NCI-H69 (cell line): ENCODE measurements around the gene INS.

Source experiments
- DNase-seq: peaks from one replicate; lab custom pipeline; 2025; lab: John Stamatoyannopoulos, UW

The INS gene

GRCh38 chr11:2164861-2165555 is 4.0 kb upstream of the INS start:
- no peak for DNase-seq

- no peak for DNase-seq
These were observed 3.1 kb upstream of the INS start for GRCh38 chr11:2164081-2164480.

GRCh38 chr11:2163428-2163978 is 2.5 kb upstream of the INS start:
- DNase-seq = no peak

DNA sequence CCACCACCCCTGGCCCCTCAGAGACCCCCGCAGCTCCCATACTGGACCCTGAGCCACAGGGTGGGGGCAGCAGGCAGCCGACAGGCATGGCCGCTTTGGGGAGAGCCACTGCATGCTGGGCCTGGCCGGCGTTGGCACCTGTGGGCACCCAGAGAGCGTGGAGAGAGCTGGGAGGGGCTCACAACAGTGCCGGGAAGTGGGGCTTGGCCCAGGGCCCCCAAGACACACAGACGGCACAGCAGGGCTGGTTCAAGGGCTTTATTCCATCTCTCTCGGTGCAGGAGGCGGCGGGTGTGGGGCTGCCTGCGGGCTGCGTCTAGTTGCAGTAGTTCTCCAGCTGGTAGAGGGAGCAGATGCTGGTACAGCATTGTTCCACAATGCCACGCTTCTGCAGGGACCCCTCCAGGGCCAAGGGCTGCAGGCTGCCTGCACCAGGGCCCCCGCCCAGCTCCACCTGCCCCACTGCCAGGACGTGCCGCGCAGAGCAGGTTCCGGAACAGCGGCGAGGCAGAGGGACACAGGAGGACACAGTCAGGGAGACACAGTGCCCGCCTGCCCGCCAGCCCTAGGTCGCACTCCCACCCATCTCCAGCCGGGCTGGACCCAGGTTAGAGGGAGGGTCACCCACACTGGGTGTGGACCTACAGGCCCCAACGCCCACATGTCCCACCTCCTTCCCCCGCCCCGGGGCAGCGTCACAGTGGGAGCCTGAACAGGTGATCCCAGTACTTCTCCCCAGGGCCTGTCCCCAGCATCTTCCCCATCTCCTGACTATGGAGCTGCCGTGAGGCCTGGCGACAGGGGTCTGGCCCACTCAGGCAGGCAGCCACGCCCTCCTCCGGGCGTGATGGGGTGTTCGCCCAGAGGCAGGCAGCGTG is 1.2 kb downstream of the INS start:
- peak; percentile 15 for DNase-seq

- DNase-seq = no peak
These were observed 2.0 kb downstream of the INS start for GRCh38 chr11:2158966-2159365.

DNA sequence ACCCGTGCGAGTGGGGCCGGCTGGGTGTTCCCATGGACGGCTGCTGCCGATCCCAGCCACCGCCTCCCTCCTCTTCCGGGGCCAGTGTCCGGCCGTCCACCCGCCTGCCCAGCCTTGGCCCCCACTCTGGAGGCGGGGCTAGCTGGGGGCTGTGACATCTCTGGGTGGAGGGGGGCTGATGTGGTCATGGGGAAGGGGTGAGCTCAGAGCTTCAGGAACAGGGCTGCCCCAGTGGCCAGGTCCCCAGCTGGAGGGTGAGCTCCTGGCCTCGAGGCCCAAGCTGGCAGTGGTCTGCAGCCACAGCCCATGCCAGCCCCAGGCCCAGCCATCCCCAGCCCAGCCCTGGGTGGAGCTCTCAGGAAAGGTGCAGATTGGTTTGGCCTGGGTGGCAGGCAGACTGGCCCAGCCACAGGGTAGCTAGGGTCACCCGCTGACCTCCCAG is 2.7 kb downstream of the INS start:
- DNase-seq = no peak

DNA sequence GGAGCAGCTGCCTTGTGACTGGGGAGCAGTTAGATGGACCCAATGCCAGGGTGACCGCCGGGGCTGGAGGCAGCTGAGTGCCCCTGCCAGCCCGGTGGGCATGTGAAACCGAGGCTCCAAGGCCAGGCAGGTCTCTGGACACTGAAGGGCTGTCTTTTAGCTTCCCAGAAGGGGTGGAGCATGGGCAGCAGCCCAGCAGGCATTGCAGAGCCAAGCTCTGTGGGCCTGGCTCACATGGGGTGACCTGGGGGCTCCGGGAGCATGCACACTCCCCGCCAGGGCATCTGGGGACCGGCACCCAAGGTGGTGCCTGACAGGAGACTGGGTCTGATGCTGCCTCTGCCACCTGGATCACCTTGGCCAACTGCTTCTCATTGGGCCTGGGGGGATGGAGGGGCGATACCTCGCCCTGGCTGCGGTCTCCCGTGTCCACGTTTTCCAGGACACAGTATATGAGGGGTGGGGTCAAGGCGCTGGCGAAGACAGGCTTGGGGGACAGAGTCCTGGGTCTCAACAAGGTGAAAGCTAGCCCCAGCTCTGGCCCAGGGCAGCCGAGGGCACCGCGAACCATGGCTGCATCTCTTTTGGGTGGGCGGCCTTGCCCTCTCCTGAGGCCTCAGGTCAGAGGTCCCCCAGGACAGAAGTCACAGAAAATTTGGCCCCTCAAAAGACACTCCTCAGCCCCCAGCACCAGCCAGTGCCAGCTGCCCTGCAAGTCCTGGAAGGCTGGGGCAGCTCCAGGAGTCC is 3.5 kb downstream of the INS start:
- no peak for DNase-seq

DNA sequence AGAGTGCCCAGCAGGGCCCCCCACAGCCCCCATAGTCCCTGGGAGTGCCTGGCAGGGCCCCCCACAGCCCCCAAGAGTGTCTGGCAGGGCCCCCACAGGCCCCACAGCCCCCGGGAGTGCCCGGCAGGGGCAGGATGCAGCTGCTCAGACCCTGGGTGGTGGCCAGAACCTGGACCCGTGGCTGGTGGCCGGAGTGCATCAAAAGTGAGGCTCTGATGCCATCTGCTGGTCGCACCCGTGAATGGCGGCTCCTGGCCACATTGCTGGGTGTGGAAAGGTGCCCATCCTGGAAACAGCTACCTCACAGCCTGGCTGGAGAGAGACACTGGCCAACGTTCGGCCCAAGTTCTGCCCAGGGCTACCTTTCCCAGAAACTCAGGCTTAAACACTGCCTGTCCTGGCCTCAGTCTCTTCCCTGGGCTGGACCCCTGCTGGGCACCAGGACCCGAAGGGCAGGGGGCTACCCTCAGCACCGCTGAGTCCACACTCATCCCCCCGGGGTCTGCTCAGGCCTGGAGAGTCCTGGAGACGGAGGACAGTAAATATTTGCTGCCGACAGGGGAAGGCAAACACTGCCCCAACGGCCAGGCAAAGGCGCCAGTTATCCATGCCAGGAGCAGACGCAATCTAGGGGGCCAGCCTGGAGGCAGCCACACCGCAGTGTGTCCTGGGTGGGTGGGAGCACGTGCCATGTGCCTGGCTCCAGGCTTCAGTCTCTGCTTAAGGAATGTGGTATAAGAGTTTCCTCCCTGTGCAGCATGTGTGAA is 4.4 kb downstream of the INS start:
- peak; percentile 74 for DNase-seq

GRCh38 chr11:2155511-2155910 is 5.5 kb downstream of the INS start:
- DNase-seq = no peak

DNA sequence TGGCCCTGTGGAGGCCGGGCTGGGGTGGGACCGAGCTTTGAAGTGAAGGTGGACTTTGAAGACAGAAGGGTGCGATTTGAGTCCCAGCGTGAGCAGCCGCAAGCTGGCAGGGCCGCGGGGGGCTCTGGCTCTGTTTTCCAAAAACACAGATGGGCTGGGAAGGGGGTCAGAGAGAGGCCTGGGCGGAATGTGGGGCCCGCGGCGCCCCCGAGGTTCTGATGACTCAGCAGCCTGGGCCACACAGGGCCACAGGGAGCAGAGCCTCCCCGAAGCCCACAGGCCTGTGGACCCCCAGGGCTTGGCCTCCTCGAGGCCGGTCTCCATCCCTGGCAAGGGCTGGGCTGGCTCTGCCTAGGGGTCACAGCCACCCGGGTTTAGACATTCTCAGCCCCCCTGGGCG is 6.1 kb downstream of the INS start:
- DNase-seq = no peak

DNA sequence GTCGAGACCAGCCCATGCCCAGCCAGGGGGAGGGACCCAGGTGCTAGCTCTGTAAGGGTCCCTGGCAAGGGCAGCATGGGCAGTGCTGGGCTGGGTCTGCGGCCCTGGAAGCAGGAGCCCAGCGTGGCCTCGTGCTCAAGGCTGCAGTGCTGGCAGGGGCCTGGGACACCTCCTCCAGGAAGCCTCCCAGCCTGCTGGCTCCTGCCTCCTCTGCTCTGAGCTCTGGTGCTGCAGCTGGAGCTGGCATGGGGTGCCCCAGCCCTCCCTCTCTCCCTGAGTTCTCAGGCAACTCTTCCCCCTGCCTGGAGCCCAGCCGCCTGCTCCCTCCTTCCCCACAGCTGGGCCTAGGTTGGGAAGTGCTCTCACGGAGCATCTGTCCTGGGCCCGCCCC is 6.8 kb downstream of the INS start:
- DNase-seq = no peak

- no peak for DNase-seq
These were observed 7.3 kb downstream of the INS start for GRCh38 chr11:2153581-2154194.

GRCh38 chr11:2151500-2152257 is 9.3 kb downstream of the INS start:
- DNase-seq = peak; percentile 87

- peak; percentile 76 for DNase-seq
These were observed 10.9 kb downstream of the INS start for GRCh38 chr11:2149864-2150847.

GRCh38 chr11:2149460-2149859 is 11.5 kb downstream of the INS start:
- DNase-seq = no peak

GRCh38 chr11:2148595-2148994 is 12.4 kb downstream of the INS start:
- DNase-seq = no peak

GRCh38 chr11:2147391-2147790 is 13.6 kb downstream of the INS start:
- no peak for DNase-seq

- no peak for DNase-seq
These were observed 15.0 kb downstream of the INS start for GRCh38 chr11:2146051-2146450.
